MG63 (cell line): ENCODE measurements around the gene E2F2. TPM values are rescaled to one million over a fixed set of nuclear protein-coding genes. Genes with fewer than 3 reads are reported as not detected.
A peak's percentile ranks its signal among the peaks of the same experiment; 100 is the strongest.

Experiments
- DNase-seq: peaks from one replicate; pipeline ENCODE4 v3.0.0-alpha.2; 2020
- H3K27me3 ChIP-seq: fragments of 250-450 bp; sonication (Bioruptor Pico); 2 replicates; pipeline ENCODE4 v1.5.1; 2020; ENCODE audit warnings: mild to moderate bottlenecking, moderate library complexity
- H3K36me3 ChIP-seq: fragments of 250-450 bp; sonication (Bioruptor Pico); 2 replicates; pipeline ENCODE4 v1.5.1; 2020; ENCODE audit warnings: mild to moderate bottlenecking, moderate library complexity
- H3K4me3 ChIP-seq: fragments of 250-450 bp; sonication (Bioruptor Pico); 2 replicates; pipeline ENCODE4 v1.5.1; 2020; ENCODE audit warnings: mild to moderate bottlenecking, moderate library complexity
- H3K9me3 ChIP-seq: fragments of 250-450 bp; sonication (Bioruptor Pico); 2 replicates; pipeline ENCODE4 v1.5.1; 2020; ENCODE audit warnings: mild to moderate bottlenecking, moderate library complexity
- total RNA-seq: library from RNA; depleted of rRNA; stranded (reverse); fragments of >200 nt; shearing (Covaris generic); gene quantifications from 2 replicates; pipeline ENCODE4 v1.2.3, GENCODE V29; 2014; ENCODE audit warnings: low replicate concordance; rRNA removed

Gene E2F2, protein sequence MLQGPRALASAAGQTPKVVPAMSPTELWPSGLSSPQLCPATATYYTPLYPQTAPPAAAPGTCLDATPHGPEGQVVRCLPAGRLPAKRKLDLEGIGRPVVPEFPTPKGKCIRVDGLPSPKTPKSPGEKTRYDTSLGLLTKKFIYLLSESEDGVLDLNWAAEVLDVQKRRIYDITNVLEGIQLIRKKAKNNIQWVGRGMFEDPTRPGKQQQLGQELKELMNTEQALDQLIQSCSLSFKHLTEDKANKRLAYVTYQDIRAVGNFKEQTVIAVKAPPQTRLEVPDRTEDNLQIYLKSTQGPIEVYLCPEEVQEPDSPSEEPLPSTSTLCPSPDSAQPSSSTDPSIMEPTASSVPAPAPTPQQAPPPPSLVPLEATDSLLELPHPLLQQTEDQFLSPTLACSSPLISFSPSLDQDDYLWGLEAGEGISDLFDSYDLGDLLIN
- 4.3 and 6.9 TPM in 2 replicates for total RNA-seq

DNA sequence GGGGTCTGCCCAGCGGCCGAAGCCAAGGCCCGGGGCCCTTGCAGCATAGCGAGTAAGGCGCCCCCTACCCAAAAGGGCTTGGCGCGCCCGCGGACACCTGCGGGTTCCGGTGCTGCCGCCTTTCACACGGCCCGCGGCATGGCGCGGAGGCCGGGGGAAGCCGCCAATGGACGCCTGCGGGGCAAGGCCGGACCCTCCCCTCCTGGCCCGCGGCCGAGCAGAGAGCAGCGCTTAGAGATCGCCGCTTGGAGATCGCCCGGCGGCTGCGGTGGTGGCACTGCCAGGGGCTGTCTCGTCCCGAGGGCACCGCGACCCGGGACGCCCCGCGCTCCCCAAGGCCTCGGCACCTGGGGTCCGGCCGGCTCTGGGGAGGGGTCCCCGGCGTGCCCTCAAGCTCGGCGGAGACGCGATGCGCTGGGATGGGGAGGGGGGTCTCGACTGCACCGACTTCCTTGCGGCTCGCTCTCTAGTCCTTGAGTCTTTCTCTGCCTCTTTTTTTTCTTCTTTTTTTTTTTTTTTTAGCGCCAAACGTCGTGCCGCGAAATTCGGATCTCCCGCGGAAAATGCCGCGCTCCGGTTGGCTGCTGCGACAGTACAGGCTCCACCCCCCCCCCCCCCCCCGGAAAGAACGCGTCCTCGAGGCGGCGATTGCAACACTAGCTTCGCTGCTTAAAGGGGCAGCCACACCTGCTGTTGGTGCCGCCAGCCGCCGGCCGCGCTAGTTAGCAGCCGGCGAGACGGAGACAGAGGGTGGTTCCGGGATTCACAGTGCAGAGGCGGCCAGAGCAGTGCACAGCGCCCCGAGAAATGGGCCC, at the start of gene E2F2:
TSS of gene E2F2 (minus strand) at position 487 of the 815 bp plus-strand sequence. CDS start at position 47, 440 bp downstream.
- Histone ChIP-seq H3K27me3 (no peaks in the 10 kb centered on the region), H3K4me3 (peak within 1 kb of the TSS; percentile 71), H3K36me3 (no peaks in the 10 kb centered on the region; the same call in 1 of the 2 replicates), H3K9me3 (no peaks in the 10 kb centered on the region)
- DNase-seq, result peak; percentile 85

DNA sequence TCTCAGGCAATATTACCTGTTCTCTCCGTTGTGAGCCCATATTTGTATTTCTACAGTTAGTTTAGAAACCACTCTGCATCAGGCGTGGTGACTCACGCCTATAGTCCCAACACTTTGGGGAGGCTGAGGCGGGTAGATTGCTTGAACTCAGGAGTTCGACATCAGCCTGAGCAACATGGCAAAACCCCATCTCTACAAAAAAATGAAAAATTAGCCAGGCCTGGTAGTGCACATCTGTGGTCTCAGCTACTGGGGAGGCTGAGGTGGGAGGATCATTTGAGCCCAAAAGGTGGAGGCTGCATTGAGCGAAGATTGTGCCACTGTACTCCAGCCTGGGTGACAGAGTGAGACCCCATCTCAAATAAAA, 47.9 kb upstream of the E2F2 start:
- Histone ChIP-seq H3K9me3 (no peaks in the 10 kb centered on the region), H3K4me3 (no peak overlapping the region), H3K27me3 (no peaks in the 10 kb centered on the region), H3K36me3 (no peaks in the 10 kb centered on the region)
- no peak for DNase-seq

DNA sequence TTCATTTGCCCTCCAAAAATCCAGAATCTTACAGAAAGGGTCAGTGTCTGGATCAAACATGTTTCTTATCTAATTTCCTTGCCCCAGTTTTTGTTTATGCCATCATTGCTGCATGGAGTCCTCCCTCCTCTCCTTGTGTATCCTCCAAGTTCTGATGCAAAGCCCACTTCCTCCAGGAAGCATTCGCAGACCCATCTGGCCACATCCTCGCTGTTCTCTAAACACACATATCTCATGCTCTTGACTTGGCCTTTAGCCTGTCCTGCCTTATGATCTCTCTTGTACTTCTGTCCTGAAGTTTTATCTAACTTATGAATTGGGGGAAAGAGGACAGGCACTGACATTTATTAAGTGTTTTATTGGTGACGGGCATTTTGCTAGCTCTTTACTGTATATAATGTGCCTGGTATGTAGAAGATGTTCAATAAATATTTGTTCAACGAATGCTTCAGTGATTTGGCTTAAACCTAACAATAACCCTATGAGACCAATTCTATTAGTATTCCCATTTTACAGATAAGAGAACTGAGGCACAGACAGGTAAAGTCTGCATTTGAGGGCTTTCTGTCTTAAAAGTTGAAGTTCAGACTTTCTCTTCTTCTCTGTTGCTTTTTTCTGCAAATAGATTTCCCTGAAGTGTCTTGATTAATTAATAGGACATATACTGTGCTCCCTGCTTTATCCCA, 47.4 kb upstream of the E2F2 start:
- no peaks in the 10 kb centered on the region for H3K27me3 ChIP-seq
- DNase-seq, result no peak
- no peak overlapping the region for H3K4me3 ChIP-seq
- H3K9me3 ChIP-seq, result no peaks in the 10 kb centered on the region
- H3K36me3 ChIP-seq, result no peaks in the 10 kb centered on the region

DNA sequence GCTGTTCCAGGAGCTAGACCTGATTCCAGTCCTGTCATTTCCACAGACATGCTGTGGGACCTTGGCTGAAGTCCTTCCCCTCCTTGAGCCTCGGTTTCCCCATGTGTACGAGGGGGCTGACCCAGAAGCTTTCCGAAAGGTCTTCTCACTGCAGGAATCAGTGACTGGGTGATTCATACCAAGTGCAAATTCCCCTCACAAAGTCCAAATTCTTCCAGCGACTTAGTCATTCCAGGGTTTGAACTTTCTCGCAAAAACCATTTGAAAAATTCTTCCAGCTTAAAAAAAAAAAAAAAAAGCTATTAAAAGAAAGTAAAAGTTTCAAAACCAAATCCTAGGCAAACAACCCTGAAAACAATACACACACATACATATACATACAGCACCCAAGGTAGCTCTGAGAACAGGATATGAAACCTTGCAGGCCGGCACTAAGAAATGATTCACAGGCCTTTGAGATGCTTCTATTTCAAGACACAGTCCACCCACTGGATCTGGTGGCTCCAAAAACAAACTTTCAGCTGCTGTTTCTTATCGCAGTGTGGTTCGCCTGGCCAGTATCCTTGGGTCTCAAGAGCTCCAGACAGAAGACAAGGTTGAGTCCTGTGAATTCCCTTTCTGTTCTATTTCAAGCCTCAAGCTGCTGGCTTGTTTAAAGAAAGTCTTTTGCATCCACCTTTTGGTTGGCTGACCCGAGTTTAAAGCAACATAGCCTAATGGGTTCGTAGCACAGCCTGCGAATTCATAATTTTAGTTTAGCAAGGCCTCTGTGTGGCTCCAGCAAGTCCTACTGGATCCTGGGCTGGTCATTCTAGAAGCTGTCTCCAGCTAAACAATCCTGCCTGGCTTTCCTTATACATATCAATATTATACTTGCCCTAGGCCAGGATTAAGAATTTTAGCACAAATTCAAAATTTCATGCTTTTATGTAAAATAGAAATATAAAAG, 46.3 kb upstream of the E2F2 start:
- DNase-seq, result peak; percentile 76
- Histone ChIP-seq H3K4me3 (peak overlapping the region; percentile 10; the same call in 1 of the 2 replicates), H3K27me3 (no peaks in the 10 kb centered on the region), H3K36me3 (no peaks in the 10 kb centered on the region), H3K9me3 (no peaks in the 10 kb centered on the region)

DNA sequence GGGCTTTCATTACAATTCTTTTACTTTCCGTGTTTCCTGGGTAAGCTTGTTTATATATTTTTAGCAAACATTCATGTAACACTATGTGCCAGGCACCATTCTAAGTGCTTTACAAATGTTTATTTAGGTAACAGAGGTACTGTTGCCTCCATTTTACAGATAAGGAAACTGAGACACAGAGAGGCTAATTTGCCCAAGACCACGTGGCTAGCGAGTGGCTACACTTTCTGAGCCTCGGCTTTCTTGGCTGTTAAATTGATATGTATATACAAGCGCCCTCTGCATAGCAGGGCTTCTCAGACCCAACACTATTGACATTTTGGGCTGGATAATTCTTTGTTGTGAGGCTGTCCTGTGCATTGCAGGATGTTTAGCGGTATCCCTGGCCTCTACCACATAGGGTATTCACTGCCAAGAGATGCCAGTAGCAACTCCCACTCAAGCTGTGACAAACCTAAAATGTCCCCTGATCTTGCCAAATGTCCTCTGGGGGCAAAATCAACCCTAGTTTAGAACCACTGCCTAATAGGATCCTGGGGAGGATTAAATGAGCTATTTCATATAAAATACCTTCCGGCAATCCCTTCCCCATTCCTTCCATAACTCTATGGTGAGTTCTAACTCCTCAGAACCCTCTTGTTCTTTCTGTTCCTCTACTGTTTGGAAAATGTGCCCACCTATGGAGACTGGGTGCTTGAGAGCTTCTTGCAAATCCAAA, 45.5 kb upstream of the E2F2 start:
- Histone ChIP-seq H3K9me3 (no peaks in the 10 kb centered on the region), H3K36me3 (no peaks in the 10 kb centered on the region), H3K4me3 (peak overlapping the region; percentile 10; the same call in 1 of the 2 replicates), H3K27me3 (no peaks in the 10 kb centered on the region)
- peak; percentile 37 for DNase-seq

DNA sequence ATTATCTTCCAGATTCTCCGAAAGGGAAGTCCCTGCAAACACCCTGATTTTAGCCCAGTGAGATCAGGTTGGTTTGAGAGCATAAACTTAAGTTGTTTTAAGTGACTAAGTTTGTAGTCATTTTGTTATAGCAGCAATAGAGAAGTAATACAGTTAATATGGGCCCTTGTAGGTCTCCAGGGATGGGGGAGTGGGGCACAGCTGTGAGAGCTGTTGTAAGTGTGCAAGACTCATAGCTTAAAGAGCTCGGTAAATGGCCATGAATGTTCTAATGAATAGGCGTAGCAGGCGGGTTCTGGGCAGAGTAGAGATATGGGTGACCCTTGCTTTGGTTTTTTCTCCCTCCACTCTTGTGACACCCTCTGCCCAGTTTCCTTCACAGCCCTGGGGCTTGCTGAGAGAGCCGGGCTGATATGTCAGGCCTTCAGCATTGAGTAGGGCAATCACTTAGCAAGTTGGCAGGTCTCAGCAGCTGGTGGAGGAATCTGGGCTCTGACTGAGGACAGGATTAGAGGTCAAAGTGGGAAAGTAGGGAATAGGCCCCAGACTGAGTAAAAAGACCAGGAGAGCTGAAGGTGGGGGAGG, 44.3 kb upstream of the E2F2 start:
- DNase-seq, result no peak
- no peaks in the 10 kb centered on the region for H3K36me3 ChIP-seq
- no peak overlapping the region for H3K4me3 ChIP-seq
- no peaks in the 10 kb centered on the region for H3K27me3 ChIP-seq
- H3K9me3 ChIP-seq, result no peaks in the 10 kb centered on the region

DNA sequence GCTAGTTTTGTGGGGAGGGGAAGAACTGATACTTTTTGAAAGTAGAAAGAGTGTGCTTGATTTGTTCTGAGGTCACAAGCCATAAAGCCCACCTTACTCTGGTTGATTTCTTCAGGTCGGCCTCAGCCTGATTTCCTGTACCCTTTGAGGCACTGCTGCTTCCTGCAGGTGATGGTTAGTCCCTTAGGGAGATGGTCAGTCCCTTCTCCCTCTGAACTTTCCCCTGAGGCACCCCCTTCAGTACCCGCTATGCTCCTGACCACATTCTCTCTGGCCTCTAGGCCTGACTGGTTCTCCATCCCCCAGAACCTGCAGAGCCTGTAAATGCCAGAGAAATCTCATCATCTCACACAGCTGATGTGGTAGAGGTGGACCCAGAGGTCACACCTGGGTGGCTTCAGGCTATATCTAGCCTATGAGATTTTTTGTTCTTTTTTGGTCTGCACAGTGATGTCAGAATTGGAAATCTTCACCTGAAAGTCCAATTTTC, 43.3 kb upstream of the E2F2 start:
- DNase-seq, result no peak
- no peaks in the 10 kb centered on the region for H3K36me3 ChIP-seq

DNA sequence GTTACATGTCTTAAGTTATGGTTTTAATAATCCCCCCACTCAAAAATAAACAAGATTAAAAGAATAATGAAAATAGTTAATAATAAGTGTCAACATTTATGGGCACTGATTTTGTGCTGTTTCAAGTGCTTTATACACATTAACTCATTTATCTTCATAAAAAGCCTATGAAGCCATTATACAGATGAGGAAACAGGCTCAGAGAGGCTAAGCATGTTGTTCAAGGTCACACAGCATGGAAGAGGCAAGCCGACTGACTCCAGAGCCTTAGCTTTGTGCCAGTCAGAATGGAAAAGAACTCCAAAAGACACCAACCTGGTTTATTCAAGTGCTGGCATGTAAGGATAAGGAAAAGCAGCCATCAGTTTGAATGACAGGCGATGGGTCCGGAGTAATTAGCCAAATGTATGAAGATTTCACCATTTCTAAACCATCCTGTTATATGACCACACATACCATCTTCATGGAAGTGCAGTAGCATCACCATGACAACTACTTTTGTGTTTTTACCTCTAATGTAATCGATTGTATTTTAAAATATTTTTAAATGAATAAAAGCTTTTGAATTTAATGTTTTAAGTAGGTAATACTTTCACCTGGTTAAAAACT, 42.6 kb upstream of the E2F2 start:
- no peaks in the 10 kb centered on the region for H3K36me3 ChIP-seq

More for the DNA sequence above, 43.3 kb upstream of the E2F2 start:
- no peak overlapping the region for H3K4me3 ChIP-seq
- no peaks in the 10 kb centered on the region for H3K9me3 ChIP-seq
- H3K27me3 ChIP-seq, result no peaks in the 10 kb centered on the region

DNA sequence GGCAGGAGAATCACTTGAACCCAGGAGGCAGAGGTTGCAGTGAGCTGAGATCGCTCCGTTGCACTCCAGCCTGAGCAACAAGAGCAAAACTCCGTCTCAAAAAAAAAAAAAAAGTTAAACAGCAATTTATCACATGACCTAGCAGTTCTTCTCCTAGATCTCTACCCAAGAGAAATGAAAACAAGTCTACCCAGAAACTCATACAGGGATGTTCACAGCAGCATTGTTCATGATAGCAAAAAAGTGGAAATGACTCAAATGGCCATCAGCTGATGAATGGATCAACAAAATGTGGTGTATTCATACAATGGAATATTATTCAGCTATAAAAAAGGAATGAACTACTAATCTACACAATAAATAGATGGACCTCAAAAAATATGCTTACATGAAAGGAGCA, 40.4 kb upstream of the E2F2 start:
- DNase-seq, result no peak
- Histone ChIP-seq H3K9me3 (no peaks in the 10 kb centered on the region), H3K36me3 (no peaks in the 10 kb centered on the region), H3K27me3 (no peaks in the 10 kb centered on the region), H3K4me3 (no peak overlapping the region)

More for the DNA sequence above, 42.6 kb upstream of the E2F2 start:
- no peak for DNase-seq
- Histone ChIP-seq H3K4me3 (no peak overlapping the region), H3K27me3 (no peaks in the 10 kb centered on the region), H3K9me3 (no peaks in the 10 kb centered on the region)

DNA sequence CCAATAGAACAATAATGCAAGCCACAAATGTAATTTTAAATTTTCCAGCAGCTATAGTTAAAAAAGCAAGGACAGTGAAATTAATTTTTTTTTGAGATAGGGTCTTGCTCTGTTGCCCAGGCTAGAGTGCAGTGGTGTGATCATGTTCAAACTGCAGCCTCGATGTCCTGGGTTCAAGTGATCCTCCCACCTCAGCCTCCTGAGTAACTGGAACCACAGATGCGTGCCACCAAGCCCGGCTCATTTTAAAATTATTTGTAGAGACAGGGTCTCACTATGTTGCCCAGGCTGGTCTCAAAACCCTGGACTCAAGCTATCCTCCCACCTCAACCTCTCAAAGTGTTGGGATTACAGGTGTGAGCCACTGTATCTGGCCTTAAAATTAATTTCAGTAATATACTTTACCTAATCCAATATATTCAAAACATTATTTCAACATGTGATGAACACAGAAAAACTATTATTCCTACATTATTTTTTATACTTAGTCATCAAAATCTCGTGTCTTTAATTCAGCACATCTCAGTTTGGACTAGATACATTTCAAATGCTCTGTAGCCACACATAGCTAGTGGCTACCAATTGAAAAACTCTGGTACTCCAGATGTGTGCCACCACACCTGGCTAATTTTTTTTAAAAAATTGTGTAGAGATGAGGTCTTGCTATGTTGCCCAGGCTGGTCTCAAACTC, 39.1 kb upstream of the E2F2 start:
- Histone ChIP-seq H3K4me3 (no peak overlapping the region), H3K9me3 (no peaks in the 10 kb centered on the region), H3K36me3 (no peaks in the 10 kb centered on the region), H3K27me3 (no peaks in the 10 kb centered on the region)
- DNase-seq, result no peak

DNA sequence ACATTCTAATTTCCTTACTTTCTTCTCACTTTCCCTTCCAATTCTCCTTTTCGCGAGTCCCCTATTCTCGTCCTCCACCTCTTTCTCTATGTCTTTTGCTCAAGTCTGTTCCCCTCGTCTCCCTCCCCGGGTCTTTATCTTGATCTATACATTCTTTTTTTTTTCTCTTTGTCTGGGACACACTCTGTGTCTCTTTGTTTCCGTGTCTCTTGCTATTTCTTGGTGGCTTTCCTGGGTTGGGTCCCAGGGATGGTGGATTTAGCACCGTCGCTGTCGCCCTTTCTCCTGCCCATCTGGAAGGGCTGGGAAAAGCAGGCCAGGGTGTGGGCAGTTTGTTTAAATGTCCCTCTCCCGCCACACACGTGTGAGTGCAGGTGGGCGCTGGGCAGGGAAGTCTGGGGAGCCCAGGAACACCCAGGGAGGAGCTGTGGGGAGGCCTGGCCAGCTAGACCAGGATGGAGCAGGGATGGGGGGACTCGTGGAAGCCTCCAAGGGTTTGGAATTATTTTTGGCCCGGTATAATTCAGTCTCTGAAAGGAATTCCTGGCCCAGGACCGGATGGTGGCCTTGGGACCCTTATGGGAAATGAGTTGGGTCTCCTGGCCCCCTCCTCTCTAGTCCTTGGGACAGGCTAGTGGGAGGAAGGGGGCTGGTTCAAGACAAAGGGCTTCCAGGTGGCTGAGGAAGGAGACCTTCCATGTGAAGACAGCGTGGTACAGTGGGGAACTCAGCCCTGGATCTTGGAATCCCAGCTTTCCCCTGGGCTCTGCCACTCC, 37.8 kb upstream of the E2F2 start:
- Histone ChIP-seq H3K4me3 (no peak overlapping the region; the same call in 1 of the 2 replicates), H3K9me3 (no peaks in the 10 kb centered on the region), H3K36me3 (no peaks in the 10 kb centered on the region), H3K27me3 (no peaks in the 10 kb centered on the region)
- no peak for DNase-seq

DNA sequence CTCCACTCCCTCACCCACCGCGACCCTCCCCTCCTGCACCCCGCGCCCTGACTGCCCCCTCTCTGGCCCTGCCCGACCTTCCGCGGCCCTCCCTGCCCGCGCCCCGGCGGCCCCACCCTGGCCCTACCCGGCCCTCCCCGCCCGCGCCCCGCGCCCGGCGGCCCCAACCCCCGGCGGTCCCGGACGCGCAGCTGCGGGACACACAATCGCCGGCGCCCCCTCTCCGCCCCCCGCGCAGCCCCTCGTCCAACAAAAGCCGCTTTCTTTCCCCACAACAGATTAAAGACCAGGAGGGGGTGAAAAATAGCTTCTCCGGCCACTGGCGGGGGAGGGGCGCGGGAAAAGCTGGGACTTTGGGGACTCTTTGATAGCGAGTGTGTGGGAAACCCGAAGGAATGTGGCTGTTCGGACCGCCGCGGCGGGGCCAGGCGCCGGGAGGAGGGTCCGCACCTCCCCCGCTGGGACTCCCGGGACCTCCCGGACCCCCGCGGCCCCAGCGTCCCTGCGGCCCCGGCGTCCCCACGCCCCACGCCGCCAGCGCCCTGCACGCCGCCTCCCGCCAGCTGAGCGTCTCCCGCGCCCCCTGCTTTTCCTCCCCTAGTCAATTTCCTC, 37.1 kb upstream of the E2F2 start:
- Histone ChIP-seq H3K27me3 (no peaks in the 10 kb centered on the region), H3K4me3 (peak overlapping the region; percentile 33; the same call in 1 of the 2 replicates), H3K9me3 (no peaks in the 10 kb centered on the region), H3K36me3 (no peaks in the 10 kb centered on the region)
- no peak for DNase-seq

DNA sequence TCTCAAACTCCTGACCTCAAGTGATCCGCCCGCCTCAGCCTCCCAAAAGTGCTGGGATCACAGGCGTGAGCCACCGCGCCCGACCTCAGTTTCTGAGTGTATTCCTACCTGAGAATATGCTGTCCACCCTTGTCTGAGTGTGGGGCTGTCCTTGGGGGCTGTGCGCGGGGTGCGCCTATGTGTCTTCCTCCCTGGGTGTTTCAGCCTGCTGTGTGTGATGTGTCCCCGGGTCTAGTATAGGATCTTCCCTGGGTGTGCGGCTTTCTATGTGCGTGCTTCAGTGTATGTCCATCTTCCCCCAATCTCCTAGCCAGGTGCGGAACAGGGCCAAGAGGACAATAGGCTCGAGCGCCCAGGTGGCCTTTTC, 36.6 kb upstream of the E2F2 start:
- Histone ChIP-seq H3K36me3 (no peaks in the 10 kb centered on the region), H3K9me3 (no peaks in the 10 kb centered on the region), H3K27me3 (no peaks in the 10 kb centered on the region), H3K4me3 (no peak overlapping the region)
- DNase-seq, result no peak
